WTC11 (cell line): ENCODE data around the gene PTPN3.

Source experiments
- ATF6 ChIP-seq: sonication (generic); formaldehyde crosslinking; IDR thresholded peaks from 2 replicates; pipeline ENCODE4 v1.8.1; 2023; ENCODE audit warnings: mild to moderate bottlenecking, missing genetic modification reagents
- CREB1 ChIP-seq: sonication (generic); formaldehyde crosslinking; IDR thresholded peaks from 2 replicates; pipeline ENCODE4 v1.8.0; 2023; ENCODE audit warnings: mild to moderate bottlenecking, missing genetic modification reagents
- FOXJ3 ChIP-seq: sonication (generic); formaldehyde crosslinking; IDR thresholded peaks from 2 replicates; pipeline ENCODE4 v1.9.0; 2021; ENCODE audit warnings: missing genetic modification reagents, mild to moderate bottlenecking, borderline replicate concordance
- KAT7 ChIP-seq: sonication (generic); formaldehyde crosslinking; IDR thresholded peaks from 2 replicates; pipeline ENCODE4 v1.8.1; 2023; ENCODE audit warnings: missing genetic modification reagents, mild to moderate bottlenecking, borderline replicate concordance
- MYBL2 ChIP-seq: sonication (generic); formaldehyde crosslinking; IDR thresholded peaks from 2 replicates; pipeline ENCODE4 v1.8.1; 2023; ENCODE audit warnings: mild to moderate bottlenecking, moderate library complexity, missing genetic modification reagents
- NFYB ChIP-seq: sonication (generic); formaldehyde crosslinking; conservative IDR thresholded peaks from 2 replicates; pipeline ENCODE4 v1.8.0; 2022; ENCODE audit warnings: low read depth, missing genetic modification reagents
- SP1 ChIP-seq: sonication (generic); formaldehyde crosslinking; conservative IDR thresholded peaks from 2 replicates; pipeline ENCODE4 v1.8.1; 2022; ENCODE audit warnings: missing genetic modification reagents
- TEAD1 ChIP-seq: sonication (generic); formaldehyde crosslinking; IDR thresholded peaks from 2 replicates; pipeline ENCODE4 v1.8.0; 2022; ENCODE audit warnings: mild to moderate bottlenecking, missing genetic modification reagents
- ZNF423 ChIP-seq: fragments of 250-450 bp; sonication (Bioruptor Pico); IDR thresholded peaks from 2 replicates; pipeline ENCODE4 v2.1.2; 2022; ENCODE audit warnings: mild to moderate bottlenecking, moderate library complexity
- TF ChIP-seq, protein P1 (sequence below): fragments of 200-600 bp; IDR thresholded peaks from 2 replicates; pipeline ENCODE4 v1.8.0; 2022; ENCODE audit warnings: antibody characterized with exemption

- TF ChIP-seq TEAD1 (CRISPR knock-in tag) (no peak), NFYB (no peak), MYBL2 (no peak), FOXJ3 (no peak), SP1 (CRISPR knock-in tag) (no peak), CREB1 (CRISPR knock-in tag) (no peak), ZNF423 (CRISPR knock-in tag) (no peak), KAT7 (no peak), ATF6 (CRISPR knock-in tag) (no peak)
- TF ChIP-seq, protein P1, sequence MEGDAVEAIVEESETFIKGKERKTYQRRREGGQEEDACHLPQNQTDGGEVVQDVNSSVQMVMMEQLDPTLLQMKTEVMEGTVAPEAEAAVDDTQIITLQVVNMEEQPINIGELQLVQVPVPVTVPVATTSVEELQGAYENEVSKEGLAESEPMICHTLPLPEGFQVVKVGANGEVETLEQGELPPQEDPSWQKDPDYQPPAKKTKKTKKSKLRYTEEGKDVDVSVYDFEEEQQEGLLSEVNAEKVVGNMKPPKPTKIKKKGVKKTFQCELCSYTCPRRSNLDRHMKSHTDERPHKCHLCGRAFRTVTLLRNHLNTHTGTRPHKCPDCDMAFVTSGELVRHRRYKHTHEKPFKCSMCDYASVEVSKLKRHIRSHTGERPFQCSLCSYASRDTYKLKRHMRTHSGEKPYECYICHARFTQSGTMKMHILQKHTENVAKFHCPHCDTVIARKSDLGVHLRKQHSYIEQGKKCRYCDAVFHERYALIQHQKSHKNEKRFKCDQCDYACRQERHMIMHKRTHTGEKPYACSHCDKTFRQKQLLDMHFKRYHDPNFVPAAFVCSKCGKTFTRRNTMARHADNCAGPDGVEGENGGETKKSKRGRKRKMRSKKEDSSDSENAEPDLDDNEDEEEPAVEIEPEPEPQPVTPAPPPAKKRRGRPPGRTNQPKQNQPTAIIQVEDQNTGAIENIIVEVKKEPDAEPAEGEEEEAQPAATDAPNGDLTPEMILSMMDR = no peak
Measured at GRCh38 chr9:109460576-109460975, 37.5 kb downstream of the PTPN3 start.
